HG02763 (cell line): ENCODE results near the gene INSYN2B.
"Not testable (repeated sequence)": the region's sequence is repeated elsewhere in the genome, so short reads cannot be mapped to it uniquely, and the experiment has no call there.

Experiments used
- ATAC-seq: cut with Tn5 transposase; IDR thresholded peaks from one replicate; pipeline ENCODE4 v1.9.1; 2021; ENCODE audit warnings: mild to moderate bottlenecking, moderate library complexity; ENCODE audit not compliant: unreplicated experiment

INSYN2B gene

DNA sequence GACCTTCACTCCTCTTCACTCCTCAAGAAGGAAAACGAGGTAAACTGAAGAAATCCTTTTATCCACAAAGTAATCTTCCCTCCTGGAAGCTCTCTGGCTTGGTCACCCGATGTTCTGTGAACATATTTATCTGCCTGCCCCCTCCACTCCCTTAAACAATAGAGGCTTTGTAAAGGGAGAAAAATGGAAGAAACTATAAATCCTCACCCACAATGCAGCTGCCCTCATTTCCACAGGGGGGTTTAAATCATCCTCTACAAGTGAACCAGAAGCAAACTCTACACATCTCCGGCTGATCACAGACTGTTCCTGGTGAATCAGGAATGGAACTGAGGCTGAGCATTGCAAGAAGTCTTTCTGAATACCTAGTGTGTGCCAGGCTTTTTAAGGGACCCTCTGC lies 7.2 kb downstream of the INSYN2B start:
- ATAC-seq: no peak

- ATAC-seq: no peak
These were observed 8.5 kb downstream of the INSYN2B start for GRCh38 chr5:169971780-169972179.

GRCh38 chr5:169970911-169971765 lies 9.2 kb downstream of the INSYN2B start:
- ATAC-seq: no peak

- ATAC-seq: no peak
These were observed 10.0 kb downstream of the INSYN2B start for GRCh38 chr5:169970339-169970738.

DNA sequence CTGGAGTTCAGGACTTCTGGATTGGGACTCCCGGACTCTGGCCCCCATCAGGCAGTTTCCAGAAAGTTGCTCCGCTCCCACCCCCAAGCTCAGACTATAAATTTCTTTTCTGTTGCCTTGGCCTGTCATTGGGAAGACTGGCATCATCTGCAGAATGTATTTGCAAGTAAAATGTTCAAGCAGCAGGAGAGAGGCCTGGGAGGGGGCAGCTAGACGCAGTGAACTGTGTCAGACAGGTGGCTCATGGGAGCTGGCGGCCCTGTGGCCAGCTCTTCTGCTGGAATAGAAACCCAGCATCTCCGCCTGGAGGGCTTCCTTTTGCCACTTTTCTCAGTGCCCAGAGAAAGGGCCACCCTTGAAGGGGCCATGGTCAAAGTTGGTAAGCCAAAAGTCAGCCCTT lies 16.0 kb downstream of the INSYN2B start:
- ATAC-seq: no peak

DNA sequence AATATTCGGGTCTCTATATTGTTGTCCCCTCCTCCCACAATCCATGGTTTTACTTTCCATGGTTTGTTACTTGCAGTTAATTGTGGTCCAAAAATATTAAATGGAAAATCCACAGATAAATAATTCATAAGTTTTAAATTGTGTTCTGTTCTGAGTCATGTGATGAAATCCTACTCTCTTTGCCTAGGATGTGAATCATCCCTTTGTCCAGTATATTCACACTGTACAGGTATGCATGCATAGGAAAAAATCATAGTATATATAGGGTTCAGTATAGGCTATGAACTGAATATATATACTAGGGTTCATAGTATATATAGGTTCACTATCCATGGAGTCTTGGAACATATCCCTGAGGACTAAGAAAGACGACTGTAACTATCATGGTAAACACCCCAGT lies 19.6 kb downstream of the INSYN2B start:
- ATAC-seq: no peak

DNA sequence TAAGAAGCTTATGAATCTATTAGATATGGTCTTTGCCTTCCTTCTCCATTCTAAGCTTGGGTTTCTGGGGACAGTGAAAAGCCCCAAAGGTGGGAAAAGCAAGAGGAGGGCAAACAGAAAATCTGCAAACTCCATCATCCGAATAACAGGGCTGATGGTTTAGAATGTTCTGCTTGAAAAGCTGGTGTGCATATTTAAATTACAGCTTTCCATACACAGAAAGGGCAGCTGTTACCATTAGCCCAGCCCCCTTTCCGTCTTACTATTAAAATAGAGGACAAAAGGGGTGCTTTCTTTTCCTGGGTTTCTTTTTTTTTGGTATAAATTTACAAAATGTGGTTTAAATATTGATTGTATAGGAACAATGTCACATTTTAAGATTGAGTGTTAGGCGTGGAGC lies 22.0 kb downstream of the INSYN2B start:
- ATAC-seq: no peak

DNA sequence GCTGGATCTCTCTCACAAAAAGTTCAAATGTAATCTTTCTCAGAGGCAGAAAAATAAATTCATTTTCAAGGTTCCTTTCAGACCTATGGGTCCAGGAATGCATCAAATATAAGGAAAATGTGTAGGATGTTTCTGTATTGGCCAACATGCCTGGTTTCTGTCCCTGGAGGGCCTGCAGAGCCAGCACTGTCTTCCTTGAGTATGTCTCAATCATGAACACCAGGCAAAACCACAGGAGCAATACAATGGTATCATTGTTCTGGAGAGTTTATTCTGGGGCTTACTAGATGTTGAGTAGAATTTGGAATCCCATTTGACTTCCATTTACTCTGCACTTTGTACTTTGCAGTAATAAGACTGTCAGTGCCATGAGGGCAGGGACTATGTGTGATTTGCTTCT lies 23.5 kb downstream of the INSYN2B start:
- no peak for ATAC-seq

DNA sequence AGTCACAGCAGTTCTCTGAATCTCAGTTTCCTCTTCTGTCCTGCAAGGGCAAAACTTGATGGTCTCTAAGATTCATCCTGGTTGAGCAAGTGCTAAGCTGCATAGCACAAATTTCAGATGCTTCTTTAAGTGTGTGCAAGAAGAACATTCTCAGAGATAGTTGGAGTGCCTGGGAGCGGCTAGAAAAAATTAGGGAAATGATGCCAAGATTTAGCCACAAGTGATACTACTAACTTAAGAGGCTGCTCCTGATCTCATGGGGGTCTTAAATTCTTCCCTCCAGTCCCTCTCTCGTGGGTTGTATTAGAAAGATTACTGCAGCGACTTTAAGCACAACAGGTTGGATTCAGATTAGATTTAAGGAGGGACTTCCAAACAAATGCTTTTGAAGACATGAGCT lies 24.2 kb downstream of the INSYN2B start:
- ATAC-seq: no peak

GRCh38 chr5:169954786-169955185 lies 25.5 kb downstream of the INSYN2B start:
- ATAC-seq: no peak

GRCh38 chr5:169953196-169953595 lies 27.1 kb downstream of the INSYN2B start:
- ATAC-seq: not testable (repeated sequence)

- no peak for ATAC-seq
These were observed 30.0 kb downstream of the INSYN2B start for GRCh38 chr5:169950333-169950732.

GRCh38 chr5:169946743-169947295 lies 33.5 kb downstream of the INSYN2B start:
- no peak for ATAC-seq

- no peak for ATAC-seq
These were observed 34.4 kb downstream of the INSYN2B start for GRCh38 chr5:169945831-169946261.

DNA sequence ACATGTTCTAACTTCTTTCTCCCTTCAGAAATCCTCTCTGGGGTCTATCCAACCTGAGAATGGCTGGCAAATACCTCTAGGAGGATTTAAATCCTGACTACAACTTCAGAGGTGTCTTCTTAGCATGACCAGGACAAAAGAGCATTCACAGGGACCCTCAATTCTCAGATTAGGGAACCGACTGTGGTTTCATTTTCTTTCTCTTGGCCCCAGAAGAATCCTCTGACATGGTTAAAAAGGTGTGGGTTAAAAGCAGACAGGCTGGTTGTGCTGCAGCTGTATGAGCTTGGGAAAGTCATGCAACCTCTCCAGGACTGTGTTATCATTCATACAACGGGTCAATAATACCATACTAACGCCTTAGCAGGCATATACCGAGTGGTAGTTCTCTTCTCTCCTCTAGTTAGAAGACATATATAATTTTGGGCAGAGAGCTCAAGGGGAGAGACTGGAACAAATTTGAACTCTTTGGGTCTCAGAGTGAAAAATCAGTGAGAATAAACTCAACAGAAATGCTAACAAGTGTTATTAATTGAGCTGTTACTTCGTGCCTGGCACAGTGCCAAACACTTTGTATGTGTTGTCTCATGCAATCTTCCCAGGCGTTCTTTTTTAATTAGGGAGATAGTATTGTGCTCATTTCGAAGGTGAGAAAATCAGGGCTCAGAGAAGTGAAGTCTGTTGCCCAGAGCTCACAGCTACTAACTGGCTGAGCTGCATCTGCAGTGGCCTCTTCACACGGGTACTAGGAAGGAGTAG lies 35.2 kb downstream of the INSYN2B start:
- no peak for ATAC-seq

GRCh38 chr5:169944115-169944514 lies 36.2 kb downstream of the INSYN2B start:
- no peak for ATAC-seq

DNA sequence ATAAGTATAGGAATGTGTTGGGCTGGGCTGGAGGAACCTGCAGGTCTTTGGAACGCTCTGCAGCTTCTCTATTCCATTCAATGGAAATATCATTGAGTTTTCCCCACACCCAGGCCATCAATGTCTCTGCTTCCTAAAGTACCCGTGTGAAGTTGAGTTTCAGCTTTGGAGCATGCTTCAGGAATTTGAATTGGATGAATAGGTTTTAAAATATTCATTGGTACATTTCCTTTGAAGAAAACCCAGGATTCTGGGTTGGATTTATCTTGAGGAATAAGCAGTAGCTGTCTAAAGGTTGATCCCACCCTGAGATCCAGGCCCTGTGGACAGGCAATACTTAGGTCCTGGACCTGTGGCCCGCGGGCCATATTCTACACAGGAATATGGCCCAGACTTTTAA lies 37.3 kb downstream of the INSYN2B start:
- no peak for ATAC-seq

- no peak for ATAC-seq
These were observed 38.1 kb downstream of the INSYN2B start for GRCh38 chr5:169942181-169942580.

DNA sequence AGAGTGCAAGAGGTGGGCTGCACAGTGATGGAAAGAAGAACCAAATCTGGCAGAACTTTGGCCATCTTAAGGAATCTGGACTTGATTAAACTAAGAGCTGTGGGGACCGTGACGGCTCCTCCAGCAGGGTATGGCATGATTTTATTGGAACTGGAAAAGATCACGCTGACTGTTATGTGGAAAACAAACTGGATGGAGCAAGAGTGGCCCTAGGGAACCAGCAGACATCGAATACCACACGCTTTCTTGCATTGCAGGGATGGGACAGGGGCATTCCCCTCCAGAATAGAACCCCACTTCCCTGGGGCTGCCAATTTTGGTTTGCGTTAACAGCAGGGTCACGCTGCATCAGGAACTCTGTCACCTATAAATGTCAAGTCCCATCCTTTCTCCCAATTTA lies 38.8 kb downstream of the INSYN2B start:
- no peak for ATAC-seq

DNA sequence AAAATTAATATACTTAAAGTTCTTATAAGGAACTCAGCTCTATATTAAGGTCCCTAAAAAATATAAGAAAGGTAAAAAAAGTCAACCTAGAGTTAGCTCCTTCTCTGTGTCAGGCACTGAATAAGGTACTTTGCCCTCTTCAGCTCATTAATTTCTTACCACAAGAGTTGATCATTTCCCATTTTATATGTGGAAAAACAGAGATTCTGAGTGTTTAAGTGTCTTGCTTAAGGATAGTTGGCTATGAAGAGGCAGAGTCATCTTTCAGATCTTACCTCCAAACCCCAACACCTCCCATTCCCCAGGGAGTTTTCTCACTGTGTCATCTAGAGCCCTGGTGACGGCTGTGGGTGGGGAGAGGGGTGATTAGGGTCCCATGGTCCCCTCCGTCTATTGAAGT lies 40.6 kb downstream of the INSYN2B start:
- ATAC-seq: no peak

GRCh38 chr5:169938439-169938838 lies 41.9 kb downstream of the INSYN2B start:
- no peak for ATAC-seq

DNA sequence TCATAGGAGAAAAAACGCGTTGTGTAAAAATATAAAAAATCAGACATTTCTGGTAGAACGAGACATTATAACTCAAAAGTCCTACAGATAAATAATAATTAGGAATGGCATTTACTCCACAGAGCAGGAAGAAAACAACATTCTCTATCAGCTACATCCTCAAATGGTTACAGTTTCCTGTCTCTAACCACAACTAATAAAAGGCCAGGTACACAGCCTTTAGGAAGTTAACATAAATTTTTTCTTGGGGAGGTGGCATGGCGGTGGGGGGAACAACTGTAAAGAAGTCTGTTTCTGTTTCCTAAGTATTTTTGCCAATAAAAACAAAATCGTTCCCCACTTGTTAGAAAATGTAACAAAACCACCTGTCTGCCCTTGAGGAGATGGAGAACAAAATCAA lies 44.5 kb downstream of the INSYN2B start:
- no peak for ATAC-seq
